Neural cell (in vitro differentiated cells): ENCODE measurements around the gene COL20A1.

Source experiments
- EP300 ChIP-seq: fragments of 450-650 bp; conservative IDR thresholded peaks from 2 replicates; pipeline ENCODE4 v1.6.1; 2014; ENCODE audit warnings: antibody characterized with exemption, mild to moderate bottlenecking, moderate library complexity; ENCODE audit not compliant: poor library complexity, severe bottlenecking
- EZH2 ChIP-seq: fragments of 200-600, 300-800 bp; shearing (Covaris generic), sonication (generic); IDR thresholded peaks from 2 replicates; pipeline ENCODE4 v1.6.1; 2014; ENCODE audit warnings: antibody characterized with exemption, low read length, borderline replicate concordance, mild to moderate bottlenecking; ENCODE audit not compliant: insufficient read depth, poor library complexity, severe bottlenecking
- MXI1 ChIP-seq: fragments of 450-650 bp; conservative IDR thresholded peaks from 2 replicates; pipeline ENCODE4 v1.6.1; 2014; ENCODE audit warnings: antibody characterized with exemption, mild to moderate bottlenecking; ENCODE audit not compliant: poor library complexity, severe bottlenecking
- POLR2AphosphoS5 ChIP-seq: IDR thresholded peaks from 2 replicates; pipeline ENCODE4 v1.6.1; 2012
- RAD21 ChIP-seq: fragments of 450-650 bp; conservative IDR thresholded peaks from 2 replicates; pipeline ENCODE4 v1.6.1; 2014; ENCODE audit warnings: antibody characterized with exemption, mild to moderate bottlenecking, moderate library complexity
- SMC3 ChIP-seq: fragments of 450-650 bp; conservative IDR thresholded peaks from 2 replicates; pipeline ENCODE4 v1.6.1; 2014; ENCODE audit warnings: antibody characterized with exemption, mild to moderate bottlenecking, moderate library complexity; ENCODE audit not compliant: poor library complexity
- TAF1 ChIP-seq: IDR thresholded peaks from 2 replicates; pipeline ENCODE4 v1.6.1; 2012; ENCODE audit warnings: low read depth
- TF ChIP-seq, protein P1 (sequence below): fragments of 450-650 bp; IDR thresholded peaks from 2 replicates; pipeline ENCODE4 v1.5.1; 2014; ENCODE audit warnings: antibody characterized with exemption, mild to moderate bottlenecking, moderate library complexity; ENCODE audit not compliant: poor library complexity, severe bottlenecking
- TF ChIP-seq, protein P2 (sequence below): IDR thresholded peaks from 2 replicates; pipeline ENCODE4 v1.6.1; 2012; ENCODE audit warnings: borderline replicate concordance

DNA sequence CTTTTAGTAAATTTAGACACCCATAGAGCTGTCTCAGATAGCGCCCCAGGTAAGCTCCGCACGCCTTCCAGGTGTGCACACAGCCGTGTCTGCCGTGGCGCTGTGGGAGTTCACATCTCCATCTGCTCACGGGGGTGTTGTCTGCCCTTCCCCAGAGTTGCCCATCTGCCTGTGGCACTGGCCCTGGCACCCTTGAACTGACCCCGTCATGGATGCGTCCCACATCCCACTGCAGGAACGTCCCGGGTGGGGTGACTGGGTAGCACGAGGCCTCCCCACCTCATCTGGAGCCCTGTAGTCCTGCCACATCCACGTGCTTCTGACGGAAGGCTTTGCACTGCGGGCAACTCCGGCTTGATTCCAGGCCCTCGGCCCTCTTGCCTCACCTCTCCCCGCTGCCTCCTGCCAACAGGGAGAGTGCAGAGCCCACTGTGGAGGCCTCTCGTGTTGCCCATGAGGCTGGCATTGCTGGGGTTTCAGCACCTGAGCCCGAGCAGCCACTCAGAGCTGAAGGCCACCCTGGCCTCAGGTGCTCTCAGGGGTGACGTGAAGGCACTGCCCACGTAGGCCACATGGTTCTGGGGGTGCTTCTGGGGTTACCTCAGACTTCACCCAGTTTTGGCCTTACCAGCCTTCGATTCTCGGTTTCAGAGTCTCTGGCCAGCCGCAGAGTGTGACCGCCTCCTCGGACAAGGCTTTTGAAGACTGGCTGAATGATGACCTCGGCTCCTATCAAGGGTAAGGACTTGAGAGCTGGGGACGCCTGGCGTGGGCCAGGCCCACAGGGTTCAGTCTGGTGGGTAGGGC, 15.3 kb upstream of the COL20A1 start:
- TF ChIP-seq, protein P1, sequence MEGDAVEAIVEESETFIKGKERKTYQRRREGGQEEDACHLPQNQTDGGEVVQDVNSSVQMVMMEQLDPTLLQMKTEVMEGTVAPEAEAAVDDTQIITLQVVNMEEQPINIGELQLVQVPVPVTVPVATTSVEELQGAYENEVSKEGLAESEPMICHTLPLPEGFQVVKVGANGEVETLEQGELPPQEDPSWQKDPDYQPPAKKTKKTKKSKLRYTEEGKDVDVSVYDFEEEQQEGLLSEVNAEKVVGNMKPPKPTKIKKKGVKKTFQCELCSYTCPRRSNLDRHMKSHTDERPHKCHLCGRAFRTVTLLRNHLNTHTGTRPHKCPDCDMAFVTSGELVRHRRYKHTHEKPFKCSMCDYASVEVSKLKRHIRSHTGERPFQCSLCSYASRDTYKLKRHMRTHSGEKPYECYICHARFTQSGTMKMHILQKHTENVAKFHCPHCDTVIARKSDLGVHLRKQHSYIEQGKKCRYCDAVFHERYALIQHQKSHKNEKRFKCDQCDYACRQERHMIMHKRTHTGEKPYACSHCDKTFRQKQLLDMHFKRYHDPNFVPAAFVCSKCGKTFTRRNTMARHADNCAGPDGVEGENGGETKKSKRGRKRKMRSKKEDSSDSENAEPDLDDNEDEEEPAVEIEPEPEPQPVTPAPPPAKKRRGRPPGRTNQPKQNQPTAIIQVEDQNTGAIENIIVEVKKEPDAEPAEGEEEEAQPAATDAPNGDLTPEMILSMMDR = no peak
- TF ChIP-seq TAF1 (no peak), SMC3 (no peak), POLR2AphosphoS5 (no peak), EZH2 (no peak), EP300 (no peak), RAD21 (no peak), MXI1 (no peak)
- TF ChIP-seq, protein P2, sequence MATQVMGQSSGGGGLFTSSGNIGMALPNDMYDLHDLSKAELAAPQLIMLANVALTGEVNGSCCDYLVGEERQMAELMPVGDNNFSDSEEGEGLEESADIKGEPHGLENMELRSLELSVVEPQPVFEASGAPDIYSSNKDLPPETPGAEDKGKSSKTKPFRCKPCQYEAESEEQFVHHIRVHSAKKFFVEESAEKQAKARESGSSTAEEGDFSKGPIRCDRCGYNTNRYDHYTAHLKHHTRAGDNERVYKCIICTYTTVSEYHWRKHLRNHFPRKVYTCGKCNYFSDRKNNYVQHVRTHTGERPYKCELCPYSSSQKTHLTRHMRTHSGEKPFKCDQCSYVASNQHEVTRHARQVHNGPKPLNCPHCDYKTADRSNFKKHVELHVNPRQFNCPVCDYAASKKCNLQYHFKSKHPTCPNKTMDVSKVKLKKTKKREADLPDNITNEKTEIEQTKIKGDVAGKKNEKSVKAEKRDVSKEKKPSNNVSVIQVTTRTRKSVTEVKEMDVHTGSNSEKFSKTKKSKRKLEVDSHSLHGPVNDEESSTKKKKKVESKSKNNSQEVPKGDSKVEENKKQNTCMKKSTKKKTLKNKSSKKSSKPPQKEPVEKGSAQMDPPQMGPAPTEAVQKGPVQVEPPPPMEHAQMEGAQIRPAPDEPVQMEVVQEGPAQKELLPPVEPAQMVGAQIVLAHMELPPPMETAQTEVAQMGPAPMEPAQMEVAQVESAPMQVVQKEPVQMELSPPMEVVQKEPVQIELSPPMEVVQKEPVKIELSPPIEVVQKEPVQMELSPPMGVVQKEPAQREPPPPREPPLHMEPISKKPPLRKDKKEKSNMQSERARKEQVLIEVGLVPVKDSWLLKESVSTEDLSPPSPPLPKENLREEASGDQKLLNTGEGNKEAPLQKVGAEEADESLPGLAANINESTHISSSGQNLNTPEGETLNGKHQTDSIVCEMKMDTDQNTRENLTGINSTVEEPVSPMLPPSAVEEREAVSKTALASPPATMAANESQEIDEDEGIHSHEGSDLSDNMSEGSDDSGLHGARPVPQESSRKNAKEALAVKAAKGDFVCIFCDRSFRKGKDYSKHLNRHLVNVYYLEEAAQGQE = no peak
